Uterus (tissue), 2 donors: Measurements from ENCODE around the gene MOGAT1.

Source experiments
- POLR2A ChIP-seq, 2 donors: fragments of 450-650 bp; IDR thresholded peaks; one replicate each; pipeline ENCODE4 v1.6.1; 2016; ENCODE audit warnings: antibody characterized with exemption in 2 of 2, mild to moderate bottlenecking in 1 of 2, moderate library complexity in 1 of 2
- TF ChIP-seq, protein P1 (sequence below), 4 experiments: fragments of 200-600 bp in 2 of 4; fragments of 450-650 bp in 2 of 4; sonication (generic) in 2 of 4; IDR thresholded peaks; one replicate each; pipeline ENCODE4 v1.5.1; 2016 to 2019; ENCODE audit warnings: antibody characterized with exemption in 4 of 4, mild to moderate bottlenecking in 2 of 4, moderate library complexity in 1 of 4

DNA sequence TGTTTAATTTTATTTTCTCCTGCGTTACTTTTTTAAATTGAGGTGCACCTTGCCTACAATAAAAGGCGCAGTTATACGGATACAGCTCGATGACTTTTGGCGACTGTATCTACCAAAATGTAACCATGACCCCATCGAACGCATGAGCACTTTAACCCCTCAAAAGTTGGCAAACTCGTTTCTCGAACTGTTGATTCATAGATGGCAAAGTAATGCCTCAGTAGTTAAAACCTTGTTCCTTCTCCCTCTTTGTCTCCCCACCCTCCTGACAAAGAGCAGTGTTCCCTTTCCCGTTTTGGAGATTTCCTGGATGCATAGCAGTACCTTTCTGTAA lies 577 bp downstream of the MOGAT1 start:
- TF ChIP-seq, protein P1, sequence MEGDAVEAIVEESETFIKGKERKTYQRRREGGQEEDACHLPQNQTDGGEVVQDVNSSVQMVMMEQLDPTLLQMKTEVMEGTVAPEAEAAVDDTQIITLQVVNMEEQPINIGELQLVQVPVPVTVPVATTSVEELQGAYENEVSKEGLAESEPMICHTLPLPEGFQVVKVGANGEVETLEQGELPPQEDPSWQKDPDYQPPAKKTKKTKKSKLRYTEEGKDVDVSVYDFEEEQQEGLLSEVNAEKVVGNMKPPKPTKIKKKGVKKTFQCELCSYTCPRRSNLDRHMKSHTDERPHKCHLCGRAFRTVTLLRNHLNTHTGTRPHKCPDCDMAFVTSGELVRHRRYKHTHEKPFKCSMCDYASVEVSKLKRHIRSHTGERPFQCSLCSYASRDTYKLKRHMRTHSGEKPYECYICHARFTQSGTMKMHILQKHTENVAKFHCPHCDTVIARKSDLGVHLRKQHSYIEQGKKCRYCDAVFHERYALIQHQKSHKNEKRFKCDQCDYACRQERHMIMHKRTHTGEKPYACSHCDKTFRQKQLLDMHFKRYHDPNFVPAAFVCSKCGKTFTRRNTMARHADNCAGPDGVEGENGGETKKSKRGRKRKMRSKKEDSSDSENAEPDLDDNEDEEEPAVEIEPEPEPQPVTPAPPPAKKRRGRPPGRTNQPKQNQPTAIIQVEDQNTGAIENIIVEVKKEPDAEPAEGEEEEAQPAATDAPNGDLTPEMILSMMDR (IDR thresholded peaks at IDR 0.05): no peak
- no peak for TF ChIP-seq POLR2A (IDR thresholded peaks at IDR 0.05)
